ENCODE measurements around the gene REXO5. TPM values are rescaled to one million over a fixed set of nuclear protein-coding genes. Genes with fewer than 3 reads are reported as not detected.
A peak's percentile ranks its signal among the peaks of the same experiment; 100 is the strongest.

REXO5 gene
- total and polyA plus RNA-seq, 2 of the 13 experiments (the other 11 are each of a cell fraction or from before 2014, with no cell fraction given) = 5.9 to 13.1 TPM

- TF ChIP-seq ZNF121 (CRISPR knock-in tag; IDR thresholded peaks at IDR 0.05) = peak; percentile 34; the same call in 1 of the 2 replicates
- peak; percentile 85; the same call in 1 of the 2 replicates for TF ChIP-seq JUNB (CRISPR knock-in tag; IDR thresholded peaks at IDR 0.05; ENCODE audit: borderline replicate concordance)
- TF ChIP-seq ZNF891 (CRISPR knock-in tag; IDR thresholded peaks at IDR 0.05) = peak; percentile 69; the same call in 1 of the 2 replicates
- TF ChIP-seq HCFC1 (IDR thresholded peaks at IDR 0.05; ENCODE audit: low read depth, low read length) = peak; percentile 68
- TF ChIP-seq NKX3-1 (CRISPR knock-in tag; IDR thresholded peaks at IDR 0.05) = peak; percentile 92
- peak; percentile 97 for TF ChIP-seq REPIN1 (CRISPR knock-in tag; IDR thresholded peaks at IDR 0.05; ENCODE audit: borderline replicate concordance, low read depth)
- peak; percentile 99 for TF ChIP-seq MXI1 (IDR thresholded peaks at IDR 0.05; ENCODE audit: borderline replicate concordance, low read depth, low read length)
- TF ChIP-seq ZC3H4 (CRISPR knock-in tag; IDR thresholded peaks at IDR 0.05; ENCODE audit: borderline replicate concordance) = no peak
- peak; percentile 89; the same call in 1 of the 2 replicates for TF ChIP-seq ZNF260 (CRISPR knock-in tag; IDR thresholded peaks at IDR 0.05; ENCODE audit: borderline replicate concordance, low read depth)
- no peak; the same call in 1 of the 2 replicates for TF ChIP-seq NCOR1 (IDR thresholded peaks at IDR 0.05; ENCODE audit: borderline replicate concordance, low read length)
- no peak for TF ChIP-seq PRPF4 (IDR thresholded peaks at IDR 0.05; ENCODE audit: low read depth, low read length, poor library complexity, severe bottlenecking)
- peak; percentile 99 for TF ChIP-seq REL (CRISPR knock-in tag; conservative IDR thresholded peaks at IDR 0.05)
- peak; percentile 61 for TF ChIP-seq FOXO1 (CRISPR knock-in tag; IDR thresholded peaks at IDR 0.05)
- no peak for TF ChIP-seq NFIB (CRISPR knock-in tag; IDR thresholded peaks at IDR 0.05; ENCODE audit: borderline replicate concordance)
- TF ChIP-seq ZNF619 (CRISPR knock-in tag; IDR thresholded peaks at IDR 0.05) = peak; percentile 97
- TF ChIP-seq, protein P1, sequence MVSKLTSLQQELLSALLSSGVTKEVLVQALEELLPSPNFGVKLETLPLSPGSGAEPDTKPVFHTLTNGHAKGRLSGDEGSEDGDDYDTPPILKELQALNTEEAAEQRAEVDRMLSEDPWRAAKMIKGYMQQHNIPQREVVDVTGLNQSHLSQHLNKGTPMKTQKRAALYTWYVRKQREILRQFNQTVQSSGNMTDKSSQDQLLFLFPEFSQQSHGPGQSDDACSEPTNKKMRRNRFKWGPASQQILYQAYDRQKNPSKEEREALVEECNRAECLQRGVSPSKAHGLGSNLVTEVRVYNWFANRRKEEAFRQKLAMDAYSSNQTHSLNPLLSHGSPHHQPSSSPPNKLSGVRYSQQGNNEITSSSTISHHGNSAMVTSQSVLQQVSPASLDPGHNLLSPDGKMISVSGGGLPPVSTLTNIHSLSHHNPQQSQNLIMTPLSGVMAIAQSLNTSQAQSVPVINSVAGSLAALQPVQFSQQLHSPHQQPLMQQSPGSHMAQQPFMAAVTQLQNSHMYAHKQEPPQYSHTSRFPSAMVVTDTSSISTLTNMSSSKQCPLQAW (CRISPR knock-in tag; IDR thresholded peaks at IDR 0.05) = peak; percentile 85; the same call in 1 of the 2 replicates
- TF ChIP-seq ZBTB7A (CRISPR knock-in tag; IDR thresholded peaks at IDR 0.05) = peak; percentile 94
- TF ChIP-seq TP53 (CRISPR knock-in tag; conservative IDR thresholded peaks at IDR 0.05) = no peak
- peak; percentile 97 for TF ChIP-seq ZNF850 (CRISPR knock-in tag; conservative IDR thresholded peaks at IDR 0.05)
- TF ChIP-seq RFXAP (CRISPR knock-in tag; IDR thresholded peaks at IDR 0.05; ENCODE audit: borderline replicate concordance) = peak; percentile 29; the same call in 1 of the 2 replicates
- peak; percentile 70 for TF ChIP-seq NFYC (CRISPR knock-in tag; IDR thresholded peaks at IDR 0.05)
- TF ChIP-seq ZNF234 (CRISPR knock-in tag; conservative IDR thresholded peaks at IDR 0.05) = peak; percentile 84; the same call in 1 of the 2 replicates
- TF ChIP-seq ARID5B (CRISPR knock-in tag; IDR thresholded peaks at IDR 0.05) = peak; percentile 72
These were observed at the start of gene REXO5, which contains the start of gene ERI2 (continued) for GRCh38 chr16:20806168-20807050.

Measured in HepG2 (cell line).